Measurements from ENCODE around the gene FMN1. TPM values are rescaled to one million over a fixed set of nuclear protein-coding genes. Genes with fewer than 3 reads are reported as not detected.

FMN1 gene
- total and polyA plus RNA-seq, 2 of the 13 experiments (the other 11 are each of a cell fraction or from before 2014, with no cell fraction given), result 0.20 to 0.60 TPM

- TF ChIP-seq EP300 (IDR thresholded peaks at IDR 0.05; ENCODE audit: low read depth in 2 of 2, low read length in 2 of 2) (no peak), EP300 (CRISPR knock-in tag; IDR thresholded peaks at IDR 0.05; ENCODE audit: borderline replicate concordance) (no peak), ZKSCAN5 (CRISPR knock-in tag; IDR thresholded peaks at IDR 0.05) (no peak), ZBTB38 (CRISPR knock-in tag; IDR thresholded peaks at IDR 0.05) (no peak)
Observed at GRCh38 chr15:32965897-32966296, 228.6 kb downstream of the FMN1 start (continued).

DNA sequence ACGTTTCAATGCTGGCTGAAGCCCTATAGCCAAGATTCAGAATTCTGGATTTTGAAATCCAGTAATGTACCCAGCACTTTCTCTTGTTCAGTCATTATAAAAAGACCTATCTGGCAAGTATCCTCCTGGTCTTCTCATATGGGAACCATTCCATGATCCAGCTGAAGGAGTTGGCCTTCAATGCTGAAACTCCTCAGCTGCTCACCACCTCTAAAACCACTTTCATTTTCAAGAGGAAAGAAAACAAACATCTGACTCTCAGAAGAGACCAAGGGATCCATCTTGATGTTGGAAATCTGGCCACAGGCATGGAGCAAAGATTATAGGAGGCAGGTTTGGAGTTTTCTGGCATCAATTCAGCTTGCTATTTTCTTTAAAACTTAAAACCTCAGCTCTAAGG is 235.4 kb downstream of the FMN1 start:
- Histone ChIP-seq H3K79me2 (ENCODE audit: insufficient read depth, low read length) (no peaks in the 10 kb centered on the region), H3K4me1 (ENCODE audit: insufficient read depth, low read length) (no peaks in the 10 kb centered on the region), H3K4me2 (ENCODE audit: low read depth, low read length) (no peak overlapping the region), H3K9ac (ENCODE audit: insufficient read depth, low read depth, low read length) (no peak overlapping the region), H2AFZ (ENCODE audit: low read length) (no peak overlapping the region), H4K20me1 (ENCODE audit: insufficient read depth, low read length) (no peaks in the 10 kb centered on the region), H3K27ac (ENCODE audit: extremely low read length, insufficient read depth, low read length) (no peak overlapping the region), H3K4me3 (replicated peaks in 1 of 3; ENCODE audit: insufficient read depth in 1 of 3, low read depth in 2 of 3, low read length in 3 of 3) (no peak overlapping the region), H3K9me3 (ENCODE audit: low read length) (no peaks in the 10 kb centered on the region), H3K27me3 (ENCODE audit: control insufficient read depth in 1 of 2, insufficient read depth in 2 of 2, low read length in 2 of 2) (no peaks in the 10 kb centered on the region; a peak in 1 of 5 replicates), H3K36me3 (replicated peaks in 1 of 2; ENCODE audit: control insufficient read depth in 1 of 2, insufficient read depth in 2 of 2, low read length in 2 of 2) (no peaks in the 10 kb centered on the region)
- no peak for ATAC-seq
- FAIRE-seq, result no peak
- in situ Hi-C loops (cut with HindIII; ENCODE audit: extremely low pct_ligation_motif_present, low pct_unique_long_range_greater_than_20kb) (loop anchor here (10.0 kb wide), 1 partner anchor 114 kb away; no protein-coding TSS in a partner anchor), intact Hi-C loops (cut with micrococcal nuclease; ENCODE audit: unreplicated experiment) (no loop called here)
- CTCF ChIA-PET (ENCODE audit: low intra/inter-chr PET ratio, low total read pairs), result no interaction called here
- no TSS peak for BruUV-seq (replicated peaks)
- DNase-seq (ENCODE audit: low spot score), result no peak
- WGBS (ENCODE audit: low lambda C conversion rate), result 38% methylated on average over 1 of the region's 1 CpG
- POLR2A ChIA-PET, result no interaction called here
- TF ChIP-seq ZZZ3 (CRISPR knock-in tag; IDR thresholded peaks at IDR 0.05; ENCODE audit: borderline replicate concordance), result no peak
- no peak for TF ChIP-seq ZNF230 (CRISPR knock-in tag; IDR thresholded peaks at IDR 0.05)
- TF ChIP-seq ZNF256 (CRISPR knock-in tag; conservative IDR thresholded peaks at IDR 0.05), result no peak
- TF ChIP-seq ZNF407 (CRISPR knock-in tag; IDR thresholded peaks at IDR 0.05; ENCODE audit: not compliant biosample characterization), result no peak
- TF ChIP-seq MED8 (CRISPR knock-in tag; IDR thresholded peaks at IDR 0.05; ENCODE audit: insufficient replicate concordance), result no peak
- TF ChIP-seq, protein P1, sequence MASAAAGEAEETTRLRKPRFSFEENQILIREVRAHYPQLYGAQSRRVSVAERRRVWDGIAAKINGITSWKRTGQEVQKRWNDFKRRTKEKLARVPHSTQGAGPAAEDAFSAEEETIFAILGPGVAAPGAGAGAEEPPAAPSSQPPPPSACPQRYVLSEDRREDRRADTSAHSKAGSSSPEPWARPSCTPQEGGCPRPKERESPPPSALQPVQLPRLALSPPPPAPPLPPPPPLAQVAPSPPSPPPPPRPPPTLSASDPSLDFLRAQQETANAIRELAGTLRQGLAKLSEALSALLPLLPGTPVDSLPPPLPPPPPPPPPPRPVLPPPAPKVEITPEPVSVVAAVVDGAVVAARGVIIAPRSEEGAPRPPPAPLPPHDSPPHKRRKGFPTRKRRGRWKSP (CRISPR knock-in tag; IDR thresholded peaks at IDR 0.05), result no peak
- no peak for TF ChIP-seq SMC3 (IDR thresholded peaks at IDR 0.05; ENCODE audit: low read length)
- no peak for TF ChIP-seq HOXA7 (CRISPR knock-in tag; IDR thresholded peaks at IDR 0.05)
- no peak for TF ChIP-seq RORA (CRISPR knock-in tag; IDR thresholded peaks at IDR 0.05)
- no peak for TF ChIP-seq ZNF740 (CRISPR knock-in tag; IDR thresholded peaks at IDR 0.05)
- TF ChIP-seq ELF4 (CRISPR knock-in tag; IDR thresholded peaks at IDR 0.05; ENCODE audit: borderline replicate concordance), result no peak

Measured in HepG2 (cell line).